Measurements from ENCODE around the gene SEC22A.

GRCh38 chr3:123290962-123291361 is 89.2 kb downstream of the SEC22A start:
- TF ChIP-seq GABPA (IDR thresholded peaks at IDR 0.05; ENCODE audit: low read depth) (no peak), CTCF (IDR thresholded peaks at IDR 0.05; ENCODE audit: insufficient read depth, low read length) (no peak), POLR2AphosphoS5 (IDR thresholded peaks at IDR 0.05; ENCODE audit: low read depth) (no peak)
- TF ChIP-seq, protein P1, sequence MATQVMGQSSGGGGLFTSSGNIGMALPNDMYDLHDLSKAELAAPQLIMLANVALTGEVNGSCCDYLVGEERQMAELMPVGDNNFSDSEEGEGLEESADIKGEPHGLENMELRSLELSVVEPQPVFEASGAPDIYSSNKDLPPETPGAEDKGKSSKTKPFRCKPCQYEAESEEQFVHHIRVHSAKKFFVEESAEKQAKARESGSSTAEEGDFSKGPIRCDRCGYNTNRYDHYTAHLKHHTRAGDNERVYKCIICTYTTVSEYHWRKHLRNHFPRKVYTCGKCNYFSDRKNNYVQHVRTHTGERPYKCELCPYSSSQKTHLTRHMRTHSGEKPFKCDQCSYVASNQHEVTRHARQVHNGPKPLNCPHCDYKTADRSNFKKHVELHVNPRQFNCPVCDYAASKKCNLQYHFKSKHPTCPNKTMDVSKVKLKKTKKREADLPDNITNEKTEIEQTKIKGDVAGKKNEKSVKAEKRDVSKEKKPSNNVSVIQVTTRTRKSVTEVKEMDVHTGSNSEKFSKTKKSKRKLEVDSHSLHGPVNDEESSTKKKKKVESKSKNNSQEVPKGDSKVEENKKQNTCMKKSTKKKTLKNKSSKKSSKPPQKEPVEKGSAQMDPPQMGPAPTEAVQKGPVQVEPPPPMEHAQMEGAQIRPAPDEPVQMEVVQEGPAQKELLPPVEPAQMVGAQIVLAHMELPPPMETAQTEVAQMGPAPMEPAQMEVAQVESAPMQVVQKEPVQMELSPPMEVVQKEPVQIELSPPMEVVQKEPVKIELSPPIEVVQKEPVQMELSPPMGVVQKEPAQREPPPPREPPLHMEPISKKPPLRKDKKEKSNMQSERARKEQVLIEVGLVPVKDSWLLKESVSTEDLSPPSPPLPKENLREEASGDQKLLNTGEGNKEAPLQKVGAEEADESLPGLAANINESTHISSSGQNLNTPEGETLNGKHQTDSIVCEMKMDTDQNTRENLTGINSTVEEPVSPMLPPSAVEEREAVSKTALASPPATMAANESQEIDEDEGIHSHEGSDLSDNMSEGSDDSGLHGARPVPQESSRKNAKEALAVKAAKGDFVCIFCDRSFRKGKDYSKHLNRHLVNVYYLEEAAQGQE (IDR thresholded peaks at IDR 0.05; ENCODE audit: insufficient replicate concordance, low read depth): no peak
